B cell (primary cell): ENCODE results near the gene POLR2C. TPM values are rescaled to one million over a fixed set of nuclear protein-coding genes. Genes with fewer than 3 reads are reported as not detected.

Experiments used
- ATAC-seq: fragments of 200-7000 bp; cut with Tn5 transposase; one replicate; pipeline ENCODE4 v1.10.0; 2021; ENCODE audit warnings: low read depth, mild to moderate bottlenecking, moderate number of reproducible peaks, moderate library complexity
- CTCF ChIA-PET: fragments of 350-600 bp; sonication (Branson Sonifier 250); formaldehyde crosslinking; loops from one replicate; lab custom pipeline; 2021; ENCODE audit warnings: antibody characterized with exemption, inconsistent platforms; lab: Charles Lee
- POLR2A ChIA-PET: fragments of 350-600 bp; sonication (Branson Sonifier 250); formaldehyde crosslinking; loops from one replicate; lab custom pipeline; 2021; ENCODE audit warnings: antibody characterized with exemption; lab: Charles Lee
- DNase-seq: peaks from one replicate; pipeline ENCODE4 v3.0.0; 2013
- H2AFZ ChIP-seq: 2 replicates; pipeline ENCODE4 v1.6.1; 2012; ENCODE audit warnings: mild to moderate bottlenecking, low read depth, low read length; ENCODE audit not compliant: insufficient read depth, poor library complexity, severe bottlenecking
- H3K27ac ChIP-seq, 2 donors: 1 replicate in 1 of 2; 2 replicates in 1 of 2; pipeline ENCODE4 v1.5.1; 2012 to 2013; ENCODE audit warnings: low read length in 2 of 2, mild to moderate bottlenecking in 2 of 2, moderate library complexity in 1 of 2
- H3K27me3 ChIP-seq, 4 experiments: fragments of 200-600 bp in 1 of 4; sonication (generic) in 1 of 4; replicated peaks in 1 of 4; 1 replicate in 2 of 4; 2 replicates in 2 of 4; pipeline versions ENCODE4 v1.6.1 to v1.7.0; 2013 to 2016; ENCODE audit warnings: low read length in 3 of 4, mild to moderate bottlenecking in 2 of 4, mixed read lengths in 1 of 4, moderate library complexity in 1 of 4; ENCODE audit not compliant: insufficient read depth in 4 of 4, control insufficient read depth in 3 of 4; ENCODE audit errors: control extremely low read depth in 1 of 4
- H3K36me3 ChIP-seq, 2 experiments: replicated peaks in 1 of 2; 1 replicate in 1 of 2; 2 replicates in 1 of 2; pipeline versions ENCODE4 v1.6.1 to v1.7.1; 2013; ENCODE audit warnings: low read length in 1 of 2; ENCODE audit not compliant: insufficient read depth in 2 of 2, control insufficient read depth in 1 of 2; ENCODE audit errors: control extremely low read depth in 1 of 2, extremely low read depth in 1 of 2
- H3K4me1 ChIP-seq, 2 donors: fragments of 200-600 bp in 1 of 2; sonication (generic) in 1 of 2; 1 replicate in 1 of 2; 2 replicates in 1 of 2; pipeline versions ENCODE4 v1.5.1 to v1.6.1; 2013 to 2017; ENCODE audit warnings: low read length in 2 of 2; ENCODE audit not compliant: control insufficient read depth in 2 of 2, insufficient read depth in 2 of 2
- H3K4me2 ChIP-seq: replicated peaks from 2 replicates; pipeline ENCODE3; 2012; ENCODE audit warnings: mild to moderate bottlenecking, low read depth, low read length; ENCODE audit not compliant: poor library complexity, severe bottlenecking
- H3K4me3 ChIP-seq, 5 experiments: fragments of 200-600 bp in 1 of 5; sonication (generic) in 1 of 5; 1 replicate in 3 of 5; 2 replicates in 2 of 5; pipeline versions ENCODE4 v1.5.1 to v1.7.0; 2011 to 2016; ENCODE audit warnings: low read length in 4 of 5, mild to moderate bottlenecking in 4 of 5, low read depth in 2 of 5, control low read depth in 1 of 5, moderate library complexity in 1 of 5; ENCODE audit not compliant: insufficient read depth in 1 of 5; ENCODE audit errors: control extremely low read depth in 1 of 5, extremely low read depth in 1 of 5
- H3K79me2 ChIP-seq: fragments of 200-600 bp; sonication (generic); one replicate; pipeline ENCODE4 v1.6.0; 2016; ENCODE audit warnings: low read length; ENCODE audit not compliant: control insufficient read depth, insufficient read depth
- H3K9ac ChIP-seq: fragments of 200-600 bp; sonication (generic); 2 replicates; pipeline ENCODE4 v1.6.1; 2017; ENCODE audit warnings: mild to moderate bottlenecking, low read length, moderate library complexity
- H3K9me3 ChIP-seq, 3 donors: one replicate each; pipeline versions ENCODE4 v1.6.1 to v1.7.1; 2013; ENCODE audit warnings: low read length in 2 of 3; ENCODE audit not compliant: control insufficient read depth in 2 of 3, insufficient read depth in 1 of 3; ENCODE audit errors: control extremely low read depth in 1 of 3
- H4K20me1 ChIP-seq: 2 replicates; pipeline ENCODE4 v1.6.0; 2012; ENCODE audit warnings: mild to moderate bottlenecking, low read length; ENCODE audit not compliant: insufficient read depth, control insufficient read depth, poor library complexity, severe bottlenecking
- H3K27ac Mint-ChIP-seq: one replicate; pipeline ENCODE4 v1.8.0; 2021; ENCODE audit warnings: mixed read lengths
- H3K27me3 Mint-ChIP-seq: one replicate; pipeline ENCODE4 v1.8.0; 2021; ENCODE audit warnings: mixed read lengths
- H3K4me1 Mint-ChIP-seq: one replicate; pipeline ENCODE4 v1.8.0; 2021; ENCODE audit warnings: mixed read lengths
- H3K4me3 Mint-ChIP-seq: one replicate; pipeline ENCODE4 v1.8.0; 2021; ENCODE audit warnings: mixed read lengths
- H3K9me3 Mint-ChIP-seq: one replicate; pipeline ENCODE4 v1.8.0; 2022; ENCODE audit warnings: mixed read lengths; ENCODE audit not compliant: insufficient read depth
- EZH2 ChIP-seq: IDR thresholded peaks from 2 replicates; pipeline ENCODE4 v1.6.1; 2012; ENCODE audit warnings: borderline replicate concordance, low read depth, mild to moderate bottlenecking, moderate library complexity, low read length; ENCODE audit not compliant: insufficient read depth, poor library complexity, severe bottlenecking
- WGBS: methylation state at CpG from one replicate; pipeline ENCODE4 v1.1.5; 2013; ENCODE audit warnings: missing lambda C conversion rate; ENCODE audit not compliant: insufficient coverage; 5-methylcytosine and 5-hydroxymethylcytosine counted together
- intact Hi-C: fragments of 100-400 bp; cut with micrococcal nuclease; formaldehyde crosslinking; loops from one replicate; pipeline ENCODE4 v1.10.0; 2022
- polyA plus RNA-seq: library from polyadenylated mRNA; depleted of rRNA; stranded (reverse); fragments of >200 nt; gene quantifications from 2 replicates; pipeline ENCODE4 v1.2.3, GENCODE V29; 2012
- total RNA-seq, 2 donors: library from RNA; stranded (reverse); fragments of 120-200 nt in 1 of 2; gene quantifications; 1 replicate in 1 of 2; 2 replicates in 1 of 2; pipeline versions ENCODE4 v1.2.3 to v1.2.4, GENCODE V29; 2013 to 2022
- TF ChIP-seq, protein P1 (sequence below): fragments of 200-600 bp; IDR thresholded peaks from one replicate; pipeline ENCODE4 v1.8.0; 2022; ENCODE audit warnings: antibody characterized with exemption, mild to moderate bottlenecking

Gene POLR2C
- total and polyA plus RNA-seq, 2 donors (not counting 1 experiment from before 2014, with no cell fraction given): 57.8 to 70.1 TPM

DNA sequence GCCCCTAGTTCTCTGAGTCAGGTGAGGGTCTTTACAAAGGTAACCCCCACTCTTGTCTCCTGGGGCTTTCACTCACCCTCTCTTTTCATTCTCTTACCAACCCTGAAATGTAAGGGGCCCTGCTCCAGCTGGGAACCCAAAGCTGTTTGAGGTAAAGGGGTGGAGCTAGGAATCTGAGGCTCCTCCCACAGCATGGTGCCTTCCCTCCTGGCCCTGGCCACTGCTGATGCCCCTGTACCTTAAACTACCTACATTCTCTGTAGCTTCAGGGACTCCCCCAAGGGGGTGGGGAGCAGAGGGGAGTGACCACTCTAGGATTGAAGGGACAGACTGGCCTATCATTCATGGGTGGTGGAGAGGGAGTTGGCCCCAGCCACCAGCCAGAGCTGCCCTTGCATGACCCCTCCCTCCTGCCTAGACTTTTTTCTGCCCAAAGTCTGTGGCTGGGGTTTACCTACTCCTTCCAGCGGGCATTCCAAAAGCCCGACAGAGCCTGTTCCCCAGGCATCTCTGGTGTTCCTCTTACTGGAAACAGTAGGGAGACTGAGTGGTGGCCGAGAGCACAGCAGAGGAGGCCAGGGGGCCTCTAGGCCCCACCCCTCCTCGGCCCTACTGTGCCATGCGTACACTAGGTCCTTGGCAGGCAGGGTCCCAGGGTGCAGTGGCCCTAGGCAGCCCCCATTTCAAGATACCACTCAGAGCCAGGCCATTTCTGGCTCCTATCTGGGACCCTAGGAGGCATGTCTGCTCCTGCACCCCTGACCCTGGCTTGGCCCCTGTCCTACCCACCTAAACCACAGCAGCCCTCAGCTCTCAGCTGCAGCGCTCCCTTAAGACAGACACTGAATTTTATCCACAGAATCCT lies 14.3 kb downstream of the POLR2C start:
- no peak overlapping the region for H3K4me3 ChIP-seq
- H4K20me1 ChIP-seq: no peaks in the 10 kb centered on the region
- DNase-seq: no peak
- H3K79me2 ChIP-seq: no peaks in the 10 kb centered on the region
- ChIA-PET CTCF (interaction anchor here (0.9 to 1.5 kb wide), 3 partner anchors 14 to 99 kb away, joined by 4 to 6 read pairs (median 4); partner anchors contain the start of gene POLR2C), POLR2A (no interaction called here)
- peaks cover 33 to 48% of the 10 kb centered on the region in 2 donors for H3K4me1 ChIP-seq
- peaks cover 14% of the 10 kb centered on the region for H3K27me3 Mint-ChIP-seq
- H3K4me2 ChIP-seq: peak overlapping the region; percentile 57
- intact Hi-C loops: loop anchor here (5.0 kb wide), 1 partner anchor 101 kb away; no protein-coding TSS in a partner anchor
- no peak overlapping the region for H3K27ac ChIP-seq
- H3K27me3 ChIP-seq: peaks cover 0 to 13% (median 0%) of the 10 kb centered on the region in 4 experiments
- no peak for ATAC-seq
- H3K27ac Mint-ChIP-seq: no peak overlapping the region
- H3K9me3 ChIP-seq: no peaks in the 10 kb centered on the region
- H3K9me3 Mint-ChIP-seq: no peaks in the 10 kb centered on the region
- TF ChIP-seq, protein P1, sequence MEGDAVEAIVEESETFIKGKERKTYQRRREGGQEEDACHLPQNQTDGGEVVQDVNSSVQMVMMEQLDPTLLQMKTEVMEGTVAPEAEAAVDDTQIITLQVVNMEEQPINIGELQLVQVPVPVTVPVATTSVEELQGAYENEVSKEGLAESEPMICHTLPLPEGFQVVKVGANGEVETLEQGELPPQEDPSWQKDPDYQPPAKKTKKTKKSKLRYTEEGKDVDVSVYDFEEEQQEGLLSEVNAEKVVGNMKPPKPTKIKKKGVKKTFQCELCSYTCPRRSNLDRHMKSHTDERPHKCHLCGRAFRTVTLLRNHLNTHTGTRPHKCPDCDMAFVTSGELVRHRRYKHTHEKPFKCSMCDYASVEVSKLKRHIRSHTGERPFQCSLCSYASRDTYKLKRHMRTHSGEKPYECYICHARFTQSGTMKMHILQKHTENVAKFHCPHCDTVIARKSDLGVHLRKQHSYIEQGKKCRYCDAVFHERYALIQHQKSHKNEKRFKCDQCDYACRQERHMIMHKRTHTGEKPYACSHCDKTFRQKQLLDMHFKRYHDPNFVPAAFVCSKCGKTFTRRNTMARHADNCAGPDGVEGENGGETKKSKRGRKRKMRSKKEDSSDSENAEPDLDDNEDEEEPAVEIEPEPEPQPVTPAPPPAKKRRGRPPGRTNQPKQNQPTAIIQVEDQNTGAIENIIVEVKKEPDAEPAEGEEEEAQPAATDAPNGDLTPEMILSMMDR: no peak
- TF ChIP-seq EZH2: no peak
- no peak overlapping the region for H3K4me3 Mint-ChIP-seq
- no peak overlapping the region for H3K9ac ChIP-seq
- no peak overlapping the region for H2AFZ ChIP-seq
- 82% methylated on average over 4 of the region's 6 CpGs for WGBS
- peaks cover 33% of the 10 kb centered on the region for H3K4me1 Mint-ChIP-seq
- peaks cover 0 to 9% of the 10 kb centered on the region in 2 experiments for H3K36me3 ChIP-seq
